Hematopoietic multipotent progenitor cell (in vitro differentiated cells): ENCODE data around the gene PVALEF. TPM values are rescaled to one million over a fixed set of nuclear protein-coding genes. Genes with fewer than 3 reads are reported as not detected.

Experiments
- DNase-seq, 3 donors: peaks; one replicate each; pipeline ENCODE4 v3.0.0-alpha.2; 2011 to 2015; ENCODE audit warnings: low read depth in 2 of 3, low spot score in 2 of 3
- total RNA-seq: library from RNA; depleted of rRNA; stranded (reverse); fragments of >200 nt; gene quantifications from one replicate; pipeline ENCODE4 v1.2.3, GENCODE V29; 2012

PVALEF gene
- total RNA-seq, 1 donor: not detected

- DNase-seq: no peak
Measured at GRCh38 chr17:81194225-81194760, 29.0 kb downstream of the PVALEF start.

DNA sequence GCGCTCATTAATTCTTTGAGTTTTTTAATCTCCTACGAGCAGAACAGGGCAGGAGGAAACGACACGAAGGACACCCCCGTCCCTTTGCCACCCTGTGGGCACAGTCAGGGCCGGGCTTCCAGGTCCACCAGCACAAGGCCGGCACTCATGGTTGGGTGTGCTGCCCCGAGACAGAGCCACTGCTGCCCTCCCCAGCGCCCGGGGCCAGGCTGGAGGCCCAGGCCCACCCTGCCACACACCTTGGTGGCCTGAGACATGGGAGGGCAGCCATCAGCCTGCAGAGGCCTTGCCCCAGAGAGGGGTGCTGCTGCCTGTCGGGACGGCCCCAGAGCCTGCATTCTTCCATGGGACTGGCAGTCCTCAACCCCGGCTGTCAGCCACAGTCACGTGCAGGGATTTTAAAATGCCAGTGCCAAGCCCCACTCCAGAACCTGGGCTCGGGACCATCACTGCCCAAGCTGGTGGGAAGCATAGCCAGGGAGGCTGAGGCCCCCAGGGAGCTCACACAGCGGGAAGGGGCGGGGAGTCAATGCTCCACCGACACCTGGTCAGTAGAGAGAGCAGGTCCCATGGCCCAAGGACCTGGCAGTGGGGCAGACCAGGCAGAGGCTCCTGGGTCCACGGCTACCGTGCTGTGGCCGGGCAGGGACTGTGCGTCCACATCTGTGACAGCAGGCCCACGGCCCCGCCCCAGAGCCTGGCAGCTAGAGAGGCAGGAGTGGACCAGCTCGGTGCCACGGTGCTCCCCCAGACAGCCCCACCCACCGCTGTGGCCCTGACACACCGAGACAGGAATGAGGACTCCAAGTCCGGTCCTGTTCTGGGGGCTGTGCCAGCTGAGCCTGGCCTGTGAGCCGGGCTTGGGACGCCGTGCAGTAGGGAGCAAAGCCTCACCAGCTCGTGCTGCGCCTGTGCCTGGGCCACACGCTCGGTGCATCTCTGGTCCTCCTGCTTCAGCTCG lies 29.9 kb downstream of the PVALEF start:
- DNase-seq: no peak

DNA sequence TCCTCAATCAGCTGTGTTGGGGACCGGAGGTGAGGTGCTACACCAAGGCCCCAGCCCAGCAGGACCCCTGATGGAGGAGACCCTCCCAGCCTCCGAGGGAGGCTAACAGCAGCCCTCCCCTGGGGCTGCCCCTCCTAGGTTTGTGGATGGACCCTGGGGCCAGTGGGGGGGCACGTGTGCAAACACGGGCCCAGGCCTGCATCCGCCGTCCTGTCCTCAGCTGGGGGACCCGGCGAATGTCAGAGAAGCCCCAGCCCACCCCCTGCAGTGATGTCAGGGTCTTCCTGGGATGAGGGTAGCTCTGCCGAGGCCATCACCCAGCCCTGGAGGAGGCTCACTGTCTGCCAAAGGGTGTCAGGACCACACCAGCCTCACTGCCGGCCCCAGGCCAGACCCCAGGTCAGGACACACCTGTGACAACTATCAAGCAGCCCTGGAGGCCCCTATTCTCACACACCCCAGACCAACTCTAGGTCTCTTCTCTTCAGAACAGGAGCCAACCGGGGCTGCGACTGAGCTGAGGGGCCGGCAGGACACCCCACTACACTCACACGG lies 30.7 kb downstream of the PVALEF start:
- no peak for DNase-seq

GRCh38 chr17:81196505-81197408 lies 31.4 kb downstream of the PVALEF start:
- no peak for DNase-seq

GRCh38 chr17:81197409-81197795 lies 32.1 kb downstream of the PVALEF start:
- DNase-seq: no peak

DNA sequence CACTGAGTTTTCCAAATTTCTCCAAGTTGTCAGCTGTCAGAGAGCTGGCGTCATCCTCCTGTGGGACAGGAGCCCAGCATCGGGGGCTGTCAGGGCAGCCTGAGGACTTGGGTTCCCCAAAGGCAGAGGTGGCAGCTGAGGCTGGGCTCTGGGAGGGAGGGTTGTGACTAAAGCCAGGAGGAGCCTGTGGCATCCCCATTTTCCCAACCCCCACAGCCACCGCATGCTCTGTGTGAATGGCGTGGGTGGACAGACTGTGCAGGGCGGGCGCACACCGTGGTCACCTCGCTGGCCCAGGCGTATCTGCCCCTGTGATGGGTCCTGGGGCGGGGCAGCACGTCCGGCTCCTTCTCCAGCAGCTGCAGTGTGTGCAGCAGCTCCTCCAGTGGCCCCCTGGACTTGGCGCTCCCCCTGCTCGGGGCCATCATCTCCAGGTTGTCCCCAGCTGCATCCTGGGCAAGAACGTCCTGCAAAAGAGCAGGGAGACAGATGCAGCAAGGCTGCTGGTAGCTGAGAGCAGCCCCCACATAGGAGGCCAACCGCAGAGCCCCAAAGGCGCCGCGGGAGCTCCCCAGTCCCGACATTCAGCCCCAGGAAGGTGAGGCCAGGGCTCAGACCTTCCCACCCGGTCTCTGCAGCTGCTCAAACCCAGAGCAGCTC lies 32.7 kb downstream of the PVALEF start:
- no peak for DNase-seq

- DNase-seq: no peak
Measured at GRCh38 chr17:81198826-81199481, 33.6 kb downstream of the PVALEF start.

DNA sequence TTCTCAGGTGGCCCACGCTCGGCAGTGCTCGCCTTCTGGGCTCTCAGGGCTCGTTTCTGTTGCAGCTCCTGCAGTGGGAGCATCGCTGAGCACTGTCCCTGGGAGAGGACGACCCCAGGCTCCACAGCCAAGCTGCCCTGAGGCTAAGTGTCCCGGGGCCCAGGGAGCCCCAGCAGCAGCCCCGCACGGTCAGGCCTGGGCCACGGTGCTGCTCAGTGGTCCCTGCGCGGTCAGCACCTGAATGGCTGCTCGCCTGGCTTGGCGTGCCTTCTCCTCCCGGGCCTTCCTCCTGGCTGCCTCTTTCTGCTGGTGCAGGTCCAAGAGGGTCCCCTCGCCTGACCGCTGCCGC lies 34.1 kb downstream of the PVALEF start:
- no peak for DNase-seq

DNA sequence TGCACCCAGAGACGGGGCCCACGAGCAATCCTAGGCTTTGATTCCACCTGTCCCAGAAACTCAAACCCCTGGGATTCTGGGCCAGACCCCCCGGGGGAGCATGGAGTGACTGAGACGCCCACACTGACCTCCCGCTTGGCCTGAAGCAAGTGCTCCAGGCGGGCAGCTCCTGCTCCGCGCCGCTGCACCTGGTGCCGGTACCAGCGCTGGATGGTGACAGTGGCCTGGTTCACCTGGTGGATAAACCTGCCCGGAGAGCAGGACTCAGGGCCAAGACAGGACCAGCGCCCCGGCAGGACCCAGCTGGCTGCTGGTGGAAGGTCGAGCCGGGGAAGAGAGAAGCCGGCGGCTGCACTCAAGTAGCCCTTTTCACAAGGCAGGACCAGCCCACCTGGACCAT lies 34.9 kb downstream of the PVALEF start:
- no peak for DNase-seq

- DNase-seq: peak in 2 of 3 donors; percentile 81 to 90
Measured at GRCh38 chr17:81200695-81201580, 35.6 kb downstream of the PVALEF start.

DNA sequence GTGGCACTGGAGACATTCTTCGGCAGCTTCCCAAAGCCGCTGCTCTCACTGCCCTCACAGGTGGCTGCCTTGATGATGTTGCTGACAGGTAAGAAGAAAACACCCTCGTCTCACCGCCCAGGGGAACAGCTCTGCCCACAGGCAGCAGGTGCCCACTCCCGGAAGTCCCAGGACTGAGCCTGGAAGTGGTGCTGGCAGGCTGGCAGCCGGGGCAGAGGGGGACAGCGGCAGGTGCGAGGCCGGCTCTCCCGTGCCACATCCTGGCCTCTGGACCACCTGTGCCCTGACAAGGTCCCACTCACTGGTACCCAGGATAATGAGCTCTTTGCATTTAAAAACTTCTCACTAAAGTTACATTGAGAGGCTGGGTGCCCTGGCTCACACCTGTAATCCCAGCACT lies 37.0 kb downstream of the PVALEF start:
- no peak for DNase-seq

GRCh38 chr17:81203136-81203535 lies 37.8 kb downstream of the PVALEF start:
- no peak for DNase-seq

- no peak for DNase-seq
Measured at GRCh38 chr17:81204578-81204977, 39.3 kb downstream of the PVALEF start.

GRCh38 chr17:81206166-81206565 lies 40.9 kb downstream of the PVALEF start:
- DNase-seq: no peak

DNA sequence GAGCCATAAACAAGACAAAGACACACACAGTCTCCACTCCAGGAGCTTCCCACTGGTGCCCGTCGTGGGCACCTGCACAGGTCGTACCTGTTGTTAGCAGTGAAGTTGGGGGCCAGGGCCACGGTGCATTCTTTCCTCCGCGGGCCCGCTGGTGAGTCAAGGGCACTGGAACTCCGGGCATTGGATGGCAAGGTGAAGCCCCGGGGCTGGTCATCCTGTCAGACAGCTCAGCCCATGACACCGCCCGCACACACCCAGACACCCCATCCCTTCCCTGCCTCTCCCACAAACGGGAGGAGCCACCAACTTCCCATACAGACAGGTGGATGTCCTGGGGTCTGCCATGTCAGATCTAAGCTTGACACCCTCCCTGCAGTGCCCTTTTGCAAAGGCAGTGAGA lies 41.4 kb downstream of the PVALEF start:
- DNase-seq: no peak

DNA sequence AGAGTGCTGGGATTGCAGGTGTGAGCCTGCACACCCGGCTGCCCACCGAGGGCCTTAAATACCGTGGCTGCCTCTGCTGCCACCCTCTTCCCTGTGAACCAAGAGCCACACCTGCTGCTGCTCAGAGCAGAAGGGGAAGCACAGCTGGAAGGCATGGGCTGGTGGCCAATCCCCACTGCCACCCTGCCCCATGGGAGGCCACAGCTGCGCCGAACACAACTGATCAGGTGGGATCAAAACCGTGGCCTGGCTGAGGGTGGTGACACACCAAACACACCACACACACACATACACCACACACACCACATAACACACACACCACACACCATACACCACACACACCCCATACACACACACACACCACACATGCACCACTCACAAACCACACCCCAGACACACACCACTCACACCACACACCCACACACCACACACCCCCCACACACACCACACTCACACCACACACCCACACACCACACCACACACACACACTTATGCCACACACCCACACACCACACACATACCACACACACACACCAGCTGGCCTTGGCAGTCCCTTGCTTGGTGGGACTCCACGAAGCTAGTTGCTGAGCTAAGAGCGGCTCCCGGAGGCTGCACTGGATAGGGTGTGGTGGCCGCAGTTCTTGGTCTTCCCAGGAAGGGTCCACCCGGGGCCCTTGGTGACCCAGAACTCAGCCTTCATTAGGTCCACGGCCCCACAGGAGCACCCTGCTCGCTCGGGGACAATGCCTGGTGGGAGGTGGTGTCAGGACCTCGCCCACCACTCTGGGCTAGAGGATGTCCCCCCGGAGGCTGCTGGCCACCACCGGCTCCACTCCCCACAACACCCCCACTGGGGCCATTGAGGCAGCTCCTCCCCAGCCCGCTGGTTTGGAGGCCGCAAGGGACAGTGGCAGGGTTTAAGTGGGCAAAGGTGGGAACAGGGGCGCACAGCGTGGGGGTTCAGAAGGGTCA lies 42.6 kb downstream of the PVALEF start:
- peak in 2 of 3 donors; percentile 72 to 90 for DNase-seq

DNA sequence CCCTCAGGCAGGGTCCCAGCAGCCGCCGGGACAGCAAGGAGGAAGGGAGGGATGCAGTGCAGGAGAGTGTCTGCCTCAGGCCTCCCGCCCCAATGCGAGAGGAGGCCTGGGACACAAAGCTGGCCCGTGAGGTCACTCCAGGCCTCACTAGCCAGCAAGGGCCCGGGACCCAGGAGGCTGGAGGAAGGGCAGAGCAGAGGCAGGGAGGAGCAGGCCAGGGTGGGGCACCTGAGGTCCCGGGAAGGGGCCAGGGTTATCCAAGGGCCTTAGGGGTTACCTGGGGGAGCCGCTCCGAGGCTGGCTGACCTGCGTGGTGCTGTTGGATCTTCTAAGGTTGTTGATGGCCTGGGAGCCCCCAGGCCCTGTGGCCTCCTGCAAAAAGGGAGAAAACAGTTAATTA lies 43.3 kb downstream of the PVALEF start:
- DNase-seq: no peak

DNA sequence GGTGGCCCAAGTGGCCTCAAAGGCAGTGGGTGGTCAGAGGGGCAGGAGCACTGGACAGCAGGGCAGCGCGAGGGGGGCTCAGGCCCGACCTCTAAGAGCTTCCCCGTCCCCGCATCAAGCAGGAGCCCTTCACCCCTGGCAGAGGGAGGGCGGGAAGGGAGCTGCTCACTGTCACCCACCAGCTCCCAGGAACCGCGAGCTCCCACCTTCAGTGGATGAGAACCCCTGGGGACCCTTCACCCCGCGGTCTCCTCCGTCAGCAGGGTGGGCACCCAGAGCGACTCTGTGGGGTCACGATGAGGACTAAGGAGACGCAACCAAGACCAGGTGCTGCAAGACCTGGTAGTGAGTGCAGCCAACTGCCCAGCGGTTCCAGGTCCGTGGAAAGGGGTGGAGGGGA lies 43.8 kb downstream of the PVALEF start:
- DNase-seq: no peak
